T47D (cell line): ENCODE results near the gene DPY19L2.
"Not testable (repeated sequence)": the region's sequence is repeated elsewhere in the genome, so short reads cannot be mapped to it uniquely, and the experiment has no call there.

ENCODE experiments used
- DNase-seq, 2 experiments: peaks; one replicate each; pipeline versions ENCODE4 v3.0.0 to v3.0.0-alpha.2; 2011 to 2012; ENCODE audit warnings: low read depth in 1 of 2, low spot score in 1 of 2
- in situ Hi-C: cut with HindIII; loops from 2 replicates; pipeline ENCODE4 v1.10.0; 2016; ENCODE audit warnings: low sequenced_read_pairs, low pct_unique_long_range_greater_than_20kb

DPY19L2 gene

DNA sequence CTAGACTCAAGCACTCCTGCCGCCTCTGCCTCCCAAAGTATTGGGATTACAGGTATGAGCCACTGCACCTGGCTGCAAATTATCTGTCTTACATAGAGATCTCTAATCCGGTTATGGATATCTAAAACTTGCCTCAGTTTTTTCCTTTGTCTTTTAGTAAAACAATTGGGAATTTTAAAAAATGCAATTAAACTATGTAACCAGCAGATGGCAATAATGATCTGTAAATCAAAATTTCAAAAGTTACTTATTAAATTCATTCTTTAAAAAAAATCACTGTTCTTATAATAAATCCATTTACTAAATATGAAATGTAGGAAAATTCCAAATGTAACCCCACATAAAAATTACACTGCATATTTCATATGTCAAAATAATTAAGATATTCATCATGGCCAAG, 4.3 kb upstream of the DPY19L2 start:
- in situ Hi-C loops, DNase-seq: not testable (repeated sequence)

DNA sequence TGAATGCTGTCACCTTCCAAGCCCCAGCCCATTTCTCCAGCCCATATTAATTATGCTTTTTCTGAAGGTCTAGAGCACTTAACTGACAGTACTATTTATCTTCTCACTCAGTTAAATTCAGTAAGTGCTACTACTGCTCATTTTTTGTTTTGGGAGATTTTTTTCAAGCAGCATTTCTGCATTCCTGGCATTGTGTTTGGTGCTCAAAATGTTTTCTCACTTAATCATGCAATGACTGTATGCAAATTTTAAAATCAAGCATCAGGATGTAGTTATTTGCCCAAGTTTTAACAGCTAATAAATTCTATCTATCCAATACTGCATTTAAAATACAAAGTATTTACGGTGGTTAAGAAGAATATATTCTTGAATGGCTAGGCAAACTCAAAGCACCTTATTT, 1.6 kb upstream of the DPY19L2 start:
- DNase-seq, in situ Hi-C loops: not testable (repeated sequence)

DNA sequence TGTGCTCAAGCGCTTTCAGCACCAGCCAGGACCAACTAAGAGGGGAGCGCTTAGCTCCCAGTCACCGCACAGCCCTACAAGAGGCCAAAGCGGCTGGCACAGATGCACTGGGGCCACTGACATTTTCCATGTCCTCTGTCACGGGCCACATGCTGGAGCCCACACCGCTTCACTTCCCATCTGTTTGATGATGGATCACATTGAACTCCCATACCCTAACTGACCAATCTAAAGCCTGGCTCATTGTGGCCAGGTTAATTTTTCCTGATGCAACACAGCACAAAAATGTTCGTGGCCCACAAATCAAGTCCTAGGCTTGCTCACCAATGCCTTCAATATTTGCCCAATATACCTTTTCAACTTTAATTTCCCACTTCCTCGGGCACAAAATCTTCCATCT, 1.1 kb upstream of the DPY19L2 start:
- in situ Hi-C loops, DNase-seq: not testable (repeated sequence)

DNA sequence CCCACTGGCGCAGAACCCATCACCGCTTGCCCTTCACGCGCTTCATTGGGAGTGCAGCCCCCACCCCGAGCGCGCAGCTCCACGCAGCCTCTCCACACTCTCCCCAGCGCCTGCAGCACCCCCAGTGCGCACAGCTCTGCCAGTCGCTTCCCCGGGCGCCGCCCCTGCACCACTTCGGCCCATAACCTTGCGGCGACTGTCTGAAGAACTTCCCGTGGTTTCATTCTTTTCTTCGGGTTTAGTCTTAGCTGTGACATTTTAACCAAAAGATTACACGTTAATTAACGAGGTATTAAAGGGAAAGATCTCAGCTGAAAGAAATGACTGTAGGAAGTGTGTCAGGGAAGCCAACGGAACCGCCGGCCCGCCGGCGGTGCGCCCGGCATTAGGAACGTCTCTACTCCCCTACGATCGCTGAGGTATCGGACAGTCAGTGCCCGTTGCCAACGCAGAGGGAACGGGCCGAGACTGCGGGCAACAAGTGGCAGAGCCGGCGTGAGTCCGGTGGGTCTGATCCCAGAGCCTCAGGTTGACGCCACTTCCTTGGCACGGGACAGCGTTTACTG, 590 bp upstream of the DPY19L2 start:
- in situ Hi-C loops: not testable (repeated sequence)
- DNase-seq: peak; percentile 6 to 15

DNA sequence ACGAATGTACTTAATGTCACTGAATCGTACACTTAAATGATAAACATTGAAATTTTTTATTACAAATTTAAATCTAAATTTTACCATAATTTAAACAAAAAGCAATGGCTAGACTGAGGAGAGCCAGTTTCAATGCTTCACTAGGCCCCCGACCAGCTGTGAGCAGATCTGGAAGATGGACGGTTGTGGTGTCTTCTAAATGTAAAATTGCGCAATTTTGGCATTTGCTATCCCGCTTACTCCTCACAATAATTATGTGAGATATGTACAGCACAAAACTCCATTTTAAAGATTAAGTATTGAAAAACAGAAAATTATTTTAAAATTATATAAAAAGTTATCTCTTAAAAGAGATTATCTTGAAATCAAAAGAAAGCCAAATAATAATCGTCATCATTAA, 5.3 kb downstream of the DPY19L2 start:
- DNase-seq, in situ Hi-C loops: not testable (repeated sequence)

DNA sequence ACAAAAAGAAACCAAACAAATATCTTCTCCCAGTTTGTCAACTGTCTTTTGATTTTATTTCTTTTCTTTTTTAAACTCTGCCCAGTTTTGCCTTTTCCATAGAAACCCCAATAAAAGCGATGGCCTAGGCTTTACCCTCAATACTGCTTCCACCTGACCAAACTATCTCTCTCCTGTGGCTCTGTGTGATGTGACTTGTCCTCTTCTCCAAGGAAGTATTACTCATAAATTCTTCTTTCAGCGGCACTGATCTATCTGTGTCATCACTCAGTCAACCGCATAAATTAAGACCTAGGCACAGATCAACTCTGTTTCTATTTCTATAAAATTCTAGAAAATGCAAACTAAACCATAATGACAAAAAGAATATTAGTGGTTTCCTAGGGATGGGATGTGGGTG, 9.8 kb downstream of the DPY19L2 start:
- in situ Hi-C loops, DNase-seq: not testable (repeated sequence)

DNA sequence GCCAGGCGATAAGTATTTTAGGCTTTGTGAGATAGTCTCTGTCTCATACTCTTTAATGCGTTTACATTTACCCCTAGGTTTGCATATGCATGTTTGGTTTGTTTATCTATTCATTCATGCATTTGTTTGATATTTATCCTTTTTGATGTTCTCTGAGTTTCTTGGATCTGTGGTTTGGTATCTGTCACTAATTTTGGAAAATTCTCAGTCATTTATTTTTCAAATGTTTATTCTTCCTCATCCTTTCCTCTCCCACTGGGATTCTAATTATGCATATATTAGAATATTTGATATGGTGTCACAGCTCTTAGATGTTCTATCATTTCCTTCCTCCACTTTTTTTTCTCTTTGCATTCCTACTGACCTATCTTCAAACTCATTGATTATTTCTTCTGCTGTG, 11.9 kb downstream of the DPY19L2 start:
- in situ Hi-C loops, DNase-seq: not testable (repeated sequence)

DNA sequence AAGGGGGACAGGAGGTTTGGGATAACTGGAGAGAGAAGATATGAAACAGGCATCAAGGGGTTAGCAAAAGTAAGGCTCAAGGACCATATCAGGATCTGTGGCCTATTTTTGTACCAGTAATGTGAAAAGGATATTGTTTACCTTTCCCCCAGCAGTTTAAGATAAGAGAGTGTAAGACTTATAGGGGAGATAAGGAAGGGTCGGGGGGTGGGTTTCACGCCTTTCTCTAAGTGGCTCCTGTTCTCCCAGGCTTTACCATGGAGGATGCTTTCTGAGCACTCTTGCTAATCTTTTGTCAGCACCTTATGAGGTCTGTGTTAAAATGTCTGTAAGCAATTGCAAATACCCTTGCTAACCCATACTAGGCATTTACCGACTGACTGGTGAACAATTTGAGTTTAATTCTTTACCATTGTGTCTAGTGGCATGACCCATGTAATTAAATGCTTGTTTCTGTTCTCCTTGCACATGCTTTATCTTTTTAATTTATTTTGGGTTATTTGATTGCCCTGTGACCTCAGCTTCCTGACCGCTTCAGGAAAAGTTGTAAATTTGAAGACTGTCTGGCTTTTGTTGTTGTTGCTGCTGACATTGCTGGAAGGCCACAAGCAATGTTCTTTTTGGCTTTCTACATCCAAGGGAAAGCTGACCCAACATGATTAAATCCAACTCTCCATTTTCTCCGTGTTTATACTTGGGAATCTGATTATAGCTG, 12.6 kb downstream of the DPY19L2 start:
- in situ Hi-C loops, DNase-seq: not testable (repeated sequence)

DNA sequence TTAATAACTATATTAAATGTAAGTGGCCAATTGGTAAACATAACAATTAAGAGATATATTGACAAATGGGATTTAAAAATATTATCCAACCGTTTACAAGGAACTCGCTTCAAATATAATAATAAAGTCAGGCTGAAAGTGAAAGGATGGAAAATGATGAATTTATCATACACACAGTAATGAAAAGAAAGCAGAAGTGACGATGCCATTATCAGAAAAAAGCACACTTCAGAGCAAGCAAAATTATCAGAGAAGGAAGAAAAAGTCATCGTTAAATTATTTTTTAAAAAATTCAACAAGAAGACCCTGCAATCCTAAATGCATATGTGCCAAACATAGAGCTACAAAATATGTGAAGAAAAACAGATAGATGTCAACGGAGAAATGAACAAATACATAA, 13.8 kb downstream of the DPY19L2 start:
- in situ Hi-C loops, DNase-seq: not testable (repeated sequence)

DNA sequence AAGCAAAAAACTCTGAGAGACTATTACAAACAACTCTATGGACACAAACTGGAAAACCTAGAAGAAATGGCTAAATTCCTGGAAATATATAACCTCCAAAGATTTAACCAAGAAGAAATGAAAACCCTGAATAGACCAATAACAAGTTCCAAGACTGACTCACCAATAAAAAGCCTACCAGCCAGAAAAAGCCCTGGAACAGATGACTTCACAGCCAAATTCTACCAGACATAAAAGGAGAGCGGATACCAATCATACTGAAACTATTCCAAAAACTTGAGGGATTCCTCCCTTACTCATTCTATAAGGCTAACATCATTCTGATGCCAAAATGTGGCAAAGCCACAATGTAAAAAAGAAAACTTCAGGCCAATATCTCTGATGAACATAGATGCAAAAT, 18.8 kb downstream of the DPY19L2 start:
- DNase-seq, in situ Hi-C loops: not testable (repeated sequence)

DNA sequence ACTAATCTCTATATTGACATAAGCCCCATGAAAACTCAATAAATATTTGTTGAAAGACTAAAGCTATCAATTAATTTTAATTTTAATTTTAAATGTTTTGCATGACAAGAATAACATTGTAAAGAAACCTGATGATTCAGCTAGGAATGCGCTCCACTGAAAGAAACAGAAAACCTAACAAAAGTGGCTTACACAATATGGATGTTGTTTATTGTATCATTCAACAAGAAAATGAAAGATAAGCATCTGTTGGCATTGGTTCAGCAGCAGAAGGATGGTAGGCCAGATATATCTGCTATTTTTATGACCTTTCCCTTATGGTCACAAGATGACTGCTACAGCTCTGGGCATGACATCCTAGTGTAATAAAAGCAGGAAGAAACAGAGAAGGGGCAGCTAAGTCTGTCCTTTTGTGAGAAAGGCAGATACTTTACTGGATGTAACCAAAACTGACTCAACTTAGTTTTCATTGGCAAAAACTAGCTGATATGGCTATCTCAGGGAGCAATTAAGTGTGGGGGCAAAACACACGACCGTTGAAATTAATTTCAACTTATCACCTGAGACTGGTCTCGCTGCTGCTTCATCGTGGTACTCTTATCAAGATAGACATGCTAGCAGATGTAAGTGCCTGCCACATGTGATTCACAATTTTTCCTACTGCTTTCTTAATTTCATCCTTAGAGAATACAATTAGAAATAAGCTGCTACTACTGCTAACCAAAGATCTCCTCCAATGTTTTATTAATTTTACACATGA, 24.7 kb downstream of the DPY19L2 start:
- in situ Hi-C loops: not testable (repeated sequence)
- DNase-seq: peak in 1 of 2 experiments; percentile 17

DNA sequence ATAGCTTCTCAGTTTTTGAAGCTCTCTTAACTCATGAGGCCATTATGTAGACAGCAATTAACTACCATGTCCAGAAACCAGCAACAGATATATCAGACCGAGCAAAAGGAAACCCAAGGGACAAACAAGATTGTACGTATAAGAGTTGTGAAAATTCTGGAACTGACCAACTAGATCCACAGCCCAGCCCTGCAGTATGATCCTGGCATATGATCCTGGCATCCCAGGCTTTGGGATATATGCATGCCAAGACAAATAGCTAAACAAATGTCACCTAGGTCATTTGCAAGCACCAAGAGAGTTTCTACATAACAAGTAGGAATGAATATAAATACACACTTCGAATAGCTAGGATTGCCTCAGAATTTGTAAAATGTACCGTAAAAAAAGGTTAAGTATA, 44.0 kb downstream of the DPY19L2 start:
- in situ Hi-C loops: not testable (repeated sequence)
- DNase-seq: peak in 1 of 2 experiments; percentile 55

DNA sequence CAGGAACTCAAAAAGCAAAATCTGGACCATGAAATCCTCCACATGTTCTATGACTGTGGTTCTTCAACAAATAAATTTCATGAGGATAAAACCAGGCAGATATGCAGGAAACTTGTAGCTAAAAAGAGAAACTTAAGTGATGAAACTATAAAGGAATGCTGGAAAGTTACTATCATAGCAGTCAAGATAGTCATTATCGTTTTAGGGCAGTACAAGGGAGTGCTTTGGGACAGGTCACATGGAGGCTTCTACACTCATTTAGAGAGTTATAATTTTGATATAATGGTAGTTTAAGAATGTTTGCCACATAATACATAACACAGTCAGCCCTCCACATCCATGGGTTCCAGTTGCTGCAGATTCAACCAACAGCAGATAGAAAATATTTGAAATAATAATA, 52.7 kb downstream of the DPY19L2 start:
- DNase-seq: not testable (repeated sequence)

DNA sequence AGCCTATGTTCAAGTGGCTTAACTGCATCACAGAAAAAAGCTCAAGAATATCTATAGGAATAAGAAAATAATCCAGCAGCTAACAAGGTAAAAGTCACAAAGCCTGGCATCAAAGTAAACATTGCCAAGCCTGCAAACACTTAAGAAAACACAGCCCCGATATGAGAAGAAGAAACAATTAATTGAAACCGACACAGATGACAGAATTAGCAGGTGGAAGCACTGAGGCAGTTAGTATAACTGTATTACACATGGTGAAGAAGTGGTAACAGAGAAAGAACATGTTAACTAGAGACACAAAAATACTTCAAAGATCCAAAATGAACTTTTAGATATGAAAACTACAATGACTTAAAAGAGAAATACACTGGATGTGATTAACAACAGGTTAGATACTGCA, 57.0 kb downstream of the DPY19L2 start:
- in situ Hi-C loops, DNase-seq: not testable (repeated sequence)

More for the DNA sequence above, 52.7 kb downstream of the DPY19L2 start:
- in situ Hi-C loops: not testable (repeated sequence)

DNA sequence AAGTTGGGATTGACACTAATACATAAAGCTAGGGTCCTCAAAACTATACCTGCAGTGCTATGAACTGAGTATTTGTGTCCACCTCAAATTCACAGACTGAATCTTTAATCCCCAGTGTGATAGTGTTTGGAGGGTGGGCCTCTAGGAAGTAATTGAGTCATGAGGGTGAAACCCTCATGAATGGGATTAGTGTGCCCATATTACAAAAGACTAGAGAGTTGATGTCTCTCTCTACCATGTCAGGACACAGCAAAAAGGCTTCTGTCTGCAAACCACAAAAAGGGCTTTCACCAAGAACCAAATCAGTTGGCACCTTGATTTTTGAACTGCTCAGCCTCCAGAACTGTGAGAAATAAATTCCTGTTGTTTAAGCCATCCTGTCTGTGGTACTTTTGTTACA, 59.0 kb downstream of the DPY19L2 start:
- in situ Hi-C loops, DNase-seq: not testable (repeated sequence)

DNA sequence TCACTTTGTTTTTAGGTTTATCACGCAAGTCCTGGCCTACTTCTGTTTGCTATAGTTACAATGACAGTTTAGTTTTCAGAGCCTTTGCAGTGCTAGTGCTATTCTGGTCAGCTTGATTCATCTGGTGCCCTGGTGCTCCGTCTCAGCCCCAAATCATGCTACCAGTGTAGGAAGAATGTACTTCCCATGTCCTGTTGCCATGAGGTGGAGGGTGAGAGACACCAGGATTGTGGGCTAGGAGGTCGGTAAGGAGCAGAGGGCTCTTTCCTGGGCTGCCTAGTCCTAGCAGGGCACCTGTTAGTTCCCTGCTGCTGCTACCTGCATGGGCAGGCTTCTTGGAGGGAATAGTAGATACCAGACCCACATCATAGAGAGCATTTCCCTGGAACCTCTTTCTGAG, 63.3 kb downstream of the DPY19L2 start:
- in situ Hi-C loops, DNase-seq: not testable (repeated sequence)

DNA sequence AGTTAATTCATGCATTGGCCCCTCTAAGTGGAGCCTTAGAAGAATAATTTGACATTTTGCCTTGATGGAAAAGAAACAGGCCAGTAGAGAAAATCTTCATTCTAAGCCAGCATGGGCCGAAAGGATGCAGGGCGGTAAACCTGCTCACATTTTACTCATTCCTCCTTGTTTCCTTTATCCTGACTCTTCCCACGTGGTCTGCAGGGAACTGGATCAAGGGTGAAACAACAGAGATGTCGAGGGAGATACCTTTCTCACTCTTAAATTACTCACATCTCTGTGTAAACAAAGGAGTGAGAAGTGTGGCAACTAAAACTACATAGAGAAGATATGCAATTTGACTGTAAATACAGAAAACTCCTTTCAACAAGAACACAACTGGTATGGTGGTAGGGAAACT, 73.5 kb downstream of the DPY19L2 start:
- DNase-seq: peak in 1 of 2 experiments; percentile 24
- in situ Hi-C loops: not testable (repeated sequence)

DNA sequence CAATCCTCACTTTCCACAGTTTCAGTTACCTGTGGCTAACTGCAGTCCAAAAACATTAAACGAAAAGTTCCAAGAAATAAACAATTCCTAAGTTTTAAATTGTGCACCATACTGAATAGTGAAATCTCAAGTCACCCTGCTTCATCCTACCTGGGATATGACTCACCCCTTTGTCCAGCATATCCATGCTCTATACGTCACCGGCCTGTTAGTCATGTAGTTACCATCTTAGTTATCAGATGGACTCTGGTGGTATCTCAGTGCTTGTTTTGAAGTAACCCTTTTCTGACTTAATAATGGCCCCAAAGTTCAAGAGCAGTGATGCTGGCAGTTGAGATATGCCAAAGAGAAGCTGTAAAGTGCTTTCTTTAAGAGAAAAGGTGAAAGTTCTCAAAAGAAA, 83.9 kb downstream of the DPY19L2 start:
- in situ Hi-C loops, DNase-seq: not testable (repeated sequence)

DNA sequence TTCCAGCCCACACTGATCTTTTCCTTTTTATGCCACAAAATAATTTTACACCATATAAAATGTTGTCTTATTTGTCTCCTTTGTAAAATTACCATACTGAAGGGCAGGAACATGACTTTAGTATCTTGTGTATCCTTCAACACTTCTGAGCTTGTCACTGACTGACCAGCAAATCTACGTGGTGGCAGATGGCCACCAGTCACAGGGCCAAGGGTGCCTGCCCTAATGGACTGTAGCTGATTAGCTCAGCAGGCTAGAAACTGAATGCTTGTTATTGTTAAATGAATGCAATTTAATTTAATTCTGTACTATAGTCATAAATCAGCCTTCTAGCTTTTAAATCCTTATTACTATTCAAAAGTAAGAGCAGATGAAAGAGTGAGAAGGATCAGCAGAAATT, 85.0 kb downstream of the DPY19L2 start:
- DNase-seq, in situ Hi-C loops: not testable (repeated sequence)
